ENCODE results near the gene NRP1. TPM values are rescaled to one million over a fixed set of nuclear protein-coding genes. Genes with fewer than 3 reads are reported as not detected.

Gene NRP1
- total RNA-seq, 4 donors from 2014 or later, result 20.4 to 29.0 (median 22.1) TPM

DNA sequence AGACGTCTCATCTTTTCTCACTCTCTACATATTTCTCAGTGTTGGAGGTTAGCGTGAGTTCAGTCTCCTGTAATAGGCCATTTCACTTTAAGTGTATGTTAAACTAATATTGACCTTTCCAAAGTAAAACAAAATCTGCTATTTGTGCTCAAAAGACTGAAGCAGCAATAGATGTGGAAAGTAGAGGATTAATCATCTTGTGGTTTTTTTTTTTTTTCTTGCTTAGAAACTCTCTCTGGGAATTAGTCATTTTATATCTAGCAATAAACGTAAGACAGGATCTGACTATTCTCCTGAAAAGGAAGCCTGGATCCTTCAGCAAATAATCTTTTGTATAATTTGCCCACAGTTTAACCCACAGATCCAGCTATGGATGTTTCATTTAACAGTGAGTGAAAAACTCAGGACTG is 81.7 kb downstream of the NRP1 start:
- no peak for ATAC-seq
- no peaks in the 10 kb centered on the region for H3K27me3 ChIP-seq
- H3K36me3 ChIP-seq, result peaks cover 0 to 13% of the 10 kb centered on the region in 2 donors
- DNase-seq, result no peak
- peak overlapping the region; percentile 10 to 80 (median 66) for H3K27ac ChIP-seq
- TF ChIP-seq POLR2A (IDR thresholded peaks at IDR 0.05), result no peak
- TF ChIP-seq, protein P1, sequence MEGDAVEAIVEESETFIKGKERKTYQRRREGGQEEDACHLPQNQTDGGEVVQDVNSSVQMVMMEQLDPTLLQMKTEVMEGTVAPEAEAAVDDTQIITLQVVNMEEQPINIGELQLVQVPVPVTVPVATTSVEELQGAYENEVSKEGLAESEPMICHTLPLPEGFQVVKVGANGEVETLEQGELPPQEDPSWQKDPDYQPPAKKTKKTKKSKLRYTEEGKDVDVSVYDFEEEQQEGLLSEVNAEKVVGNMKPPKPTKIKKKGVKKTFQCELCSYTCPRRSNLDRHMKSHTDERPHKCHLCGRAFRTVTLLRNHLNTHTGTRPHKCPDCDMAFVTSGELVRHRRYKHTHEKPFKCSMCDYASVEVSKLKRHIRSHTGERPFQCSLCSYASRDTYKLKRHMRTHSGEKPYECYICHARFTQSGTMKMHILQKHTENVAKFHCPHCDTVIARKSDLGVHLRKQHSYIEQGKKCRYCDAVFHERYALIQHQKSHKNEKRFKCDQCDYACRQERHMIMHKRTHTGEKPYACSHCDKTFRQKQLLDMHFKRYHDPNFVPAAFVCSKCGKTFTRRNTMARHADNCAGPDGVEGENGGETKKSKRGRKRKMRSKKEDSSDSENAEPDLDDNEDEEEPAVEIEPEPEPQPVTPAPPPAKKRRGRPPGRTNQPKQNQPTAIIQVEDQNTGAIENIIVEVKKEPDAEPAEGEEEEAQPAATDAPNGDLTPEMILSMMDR (IDR thresholded peaks at IDR 0.05 in 4 of 5, conservative IDR thresholded peaks at IDR 0.05 in 1 of 5), result no peak
- intact Hi-C loops (cut with DNase I; ENCODE audit: low total_unique reads) (no loop called here), in situ Hi-C loops (cut with MboI; ENCODE audit: low sequenced_read_pairs in 4 of 4) (no loop called here)
- peaks cover 0 to 11% of the 10 kb centered on the region in 2 donors for H3K4me1 ChIP-seq
- H3K9me3 ChIP-seq, result no peaks in the 10 kb centered on the region
- H3K4me3 ChIP-seq, result no peak overlapping the region

DNA sequence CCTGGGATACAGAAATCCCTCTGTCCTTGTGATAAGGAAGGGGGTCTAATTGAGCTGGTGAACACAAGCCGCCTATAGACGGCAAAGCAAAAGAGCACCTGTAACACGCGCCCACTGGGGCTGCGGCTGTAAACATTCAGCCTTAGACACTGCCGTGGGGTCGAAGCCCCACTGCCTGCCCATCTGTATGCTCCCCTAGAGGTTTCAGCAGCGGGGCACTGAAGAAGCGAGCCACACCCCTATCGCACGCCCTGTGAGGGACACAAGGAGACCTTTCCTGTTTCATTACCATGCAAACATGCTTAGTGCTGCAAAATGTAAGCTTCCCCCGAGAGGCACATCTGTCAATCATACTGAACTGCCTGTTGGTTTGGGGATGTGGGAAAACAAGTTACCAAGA is 82.1 kb downstream of the NRP1 start:
- ATAC-seq, result no peak
- H3K27me3 ChIP-seq, result no peaks in the 10 kb centered on the region
- no peaks in the 10 kb centered on the region for H3K9me3 ChIP-seq
- intact Hi-C loops (cut with DNase I; ENCODE audit: low total_unique reads), result no loop called here
- H3K4me3 ChIP-seq, result no peak overlapping the region
- peak overlapping the region in 3 of 4 donors; percentile 59 to 80 (median 72) for H3K27ac ChIP-seq
- peaks cover 0 to 11% of the 10 kb centered on the region in 2 donors for H3K4me1 ChIP-seq
- no peak for DNase-seq
- H3K36me3 ChIP-seq, result peaks cover 0 to 13% of the 10 kb centered on the region in 2 donors
- TF ChIP-seq, protein P1 (IDR thresholded peaks at IDR 0.05 in 4 of 5, conservative IDR thresholded peaks at IDR 0.05 in 1 of 5), result no peak
- no peak for TF ChIP-seq POLR2A (IDR thresholded peaks at IDR 0.05)
- in situ Hi-C loops (cut with MboI; ENCODE audit: low sequenced_read_pairs in 4 of 4), result no loop called here

DNA sequence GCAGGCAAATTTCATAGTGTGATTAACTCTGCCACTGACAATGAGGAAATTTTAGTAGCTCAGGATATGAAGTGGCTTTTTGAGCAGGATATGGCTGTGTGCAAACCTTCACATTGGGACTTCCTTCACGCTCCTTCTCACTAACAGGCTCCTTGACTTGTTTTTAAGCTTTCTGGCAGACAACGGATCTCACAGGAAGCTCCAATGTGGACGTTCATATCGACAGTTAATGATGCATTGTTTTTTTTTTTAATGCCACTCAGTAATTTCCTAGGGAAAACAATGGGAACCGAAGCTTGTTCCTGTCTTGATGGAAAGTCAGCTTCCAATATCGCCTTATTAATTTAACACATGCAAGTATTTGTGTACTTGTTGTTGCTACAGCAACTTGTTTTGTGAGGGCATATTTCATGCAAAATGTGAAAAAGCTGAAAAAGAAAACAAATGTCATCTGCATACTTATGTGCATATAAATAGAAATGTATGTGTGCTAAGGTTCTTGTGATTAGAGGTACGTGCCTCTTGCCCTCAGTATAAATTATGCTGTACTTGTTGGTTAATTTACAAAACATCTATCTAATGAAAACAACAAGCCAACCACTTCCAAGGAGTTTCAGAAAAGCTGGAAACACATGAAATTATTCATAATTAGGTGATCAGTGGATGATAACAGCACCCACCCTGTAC is 84.7 kb downstream of the NRP1 start:
- peaks cover 0 to 13% of the 10 kb centered on the region in 2 donors for H3K4me1 ChIP-seq
- TF ChIP-seq, protein P1 (IDR thresholded peaks at IDR 0.05 in 4 of 5, conservative IDR thresholded peaks at IDR 0.05 in 1 of 5), result no peak
- TF ChIP-seq POLR2A (IDR thresholded peaks at IDR 0.05), result no peak
- intact Hi-C loops (cut with DNase I; ENCODE audit: low total_unique reads) (no loop called here), in situ Hi-C loops (cut with MboI; ENCODE audit: low sequenced_read_pairs in 4 of 4) (no loop called here)
- no peaks in the 10 kb centered on the region for H3K27me3 ChIP-seq
- H3K27ac ChIP-seq, result peak overlapping the region; percentile 58 to 80 (median 75)
- peak; percentile 57 for ATAC-seq
- H3K36me3 ChIP-seq, result peaks cover 0 to 13% of the 10 kb centered on the region in 2 donors
- no peak for DNase-seq
- no peaks in the 10 kb centered on the region for H3K9me3 ChIP-seq
- H3K4me3 ChIP-seq, result no peak overlapping the region

DNA sequence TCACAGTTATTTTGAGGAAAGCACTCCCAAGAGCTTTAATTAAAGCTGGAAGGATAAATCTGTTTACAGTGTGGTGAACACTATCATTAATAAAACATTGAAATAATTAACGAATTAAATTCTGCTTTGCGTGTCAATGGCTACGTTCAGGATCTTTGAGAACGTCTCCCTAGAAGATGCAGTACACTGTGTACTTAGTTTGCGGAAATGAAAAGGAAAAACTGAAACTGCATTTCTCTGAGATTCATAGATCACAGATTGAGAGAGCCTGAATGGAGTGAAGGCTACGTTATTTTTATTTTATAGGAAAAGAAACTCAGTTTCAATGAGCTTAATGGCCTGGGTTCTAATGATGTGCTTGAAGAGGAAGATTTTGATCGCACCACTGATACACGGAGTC is 85.3 kb downstream of the NRP1 start:
- DNase-seq (no peak), ATAC-seq (peak; percentile 34 to 70)
- H3K4me1 ChIP-seq, result peaks cover 0 to 18% of the 10 kb centered on the region in 2 donors
- TF ChIP-seq POLR2A (IDR thresholded peaks at IDR 0.05), result no peak
- TF ChIP-seq, protein P1 (IDR thresholded peaks at IDR 0.05 in 4 of 5, conservative IDR thresholded peaks at IDR 0.05 in 1 of 5), result no peak
- intact Hi-C loops (cut with DNase I; ENCODE audit: low total_unique reads), result no loop called here
- H3K27me3 ChIP-seq, result no peaks in the 10 kb centered on the region
- peaks cover 0 to 13% of the 10 kb centered on the region in 2 donors for H3K36me3 ChIP-seq
- in situ Hi-C loops (cut with MboI; ENCODE audit: low sequenced_read_pairs in 4 of 4), result no loop called here
- peak overlapping the region; percentile 58 to 80 (median 75) for H3K27ac ChIP-seq
- peak overlapping the region in 1 of 4 donors; percentile 9 for H3K4me3 ChIP-seq
- no peaks in the 10 kb centered on the region for H3K9me3 ChIP-seq
